C4-2B (cell line): ENCODE results near the gene RUSF1.
"Not testable (repeated sequence)": the region's sequence is repeated elsewhere in the genome, so short reads cannot be mapped to it uniquely, and the experiment has no call there.

Experiments used
- H3K27ac ChIP-seq: fragments of 450-650 bp; 2 replicates; pipeline ENCODE4 v1.5.1; 2017
- CTCF ChIP-seq: fragments of 450-650 bp; conservative IDR thresholded peaks from 2 replicates; pipeline ENCODE4 v1.5.1; 2017; ENCODE audit warnings: mild to moderate bottlenecking
- ZFX ChIP-seq: fragments of 450-650 bp; IDR thresholded peaks from 2 replicates; pipeline ENCODE4 v1.6.1; 2017

The RUSF1 gene

DNA sequence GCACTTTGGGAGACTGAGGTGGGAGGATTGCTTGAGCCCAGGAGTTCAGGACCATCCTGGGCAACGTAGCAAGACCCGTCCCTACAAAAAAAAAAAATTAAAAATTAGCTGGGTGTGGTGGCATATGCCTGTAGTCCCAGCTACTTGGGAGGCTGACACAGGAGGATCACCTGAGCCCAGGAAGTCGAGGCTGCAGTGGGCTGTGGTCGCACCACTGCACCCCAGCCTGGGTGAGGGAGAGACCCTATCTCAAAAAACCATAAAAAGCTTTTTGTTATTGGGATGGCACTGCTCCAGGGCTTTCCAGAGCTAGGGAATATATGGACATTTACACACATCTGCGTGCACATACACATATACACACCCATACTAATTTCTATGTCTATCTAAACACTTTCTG lies 57.0 kb downstream of the RUSF1 start:
- H3K27ac ChIP-seq: peak overlapping the region; percentile 54
- no peak for TF ChIP-seq CTCF
- no peak for TF ChIP-seq ZFX

DNA sequence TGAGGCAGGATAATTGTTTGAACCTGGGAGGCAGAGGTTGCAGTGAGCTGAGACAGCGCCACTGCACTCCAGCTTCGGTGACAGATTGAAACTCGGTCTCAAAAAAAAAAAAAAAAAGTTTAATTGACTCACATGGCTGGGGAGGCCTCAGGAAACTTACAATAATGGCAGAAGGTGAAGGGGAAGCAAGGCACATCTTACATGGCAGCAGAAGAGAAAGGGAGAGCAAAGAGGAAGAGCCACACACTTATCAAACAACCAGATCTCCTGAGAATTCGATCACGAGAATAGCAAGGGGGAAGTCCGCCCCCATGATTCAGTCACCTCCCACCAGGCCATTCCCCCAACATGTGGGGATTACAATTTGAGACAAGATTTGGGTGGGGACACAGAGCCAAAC lies 62.3 kb downstream of the RUSF1 start:
- H3K27ac ChIP-seq: not testable (repeated sequence)

- no peak for TF ChIP-seq ZFX
- TF ChIP-seq CTCF: no peak
- H3K27ac ChIP-seq: no peak overlapping the region
Measured at GRCh38 chr16:31441956-31442355, 66.2 kb downstream of the RUSF1 start.

DNA sequence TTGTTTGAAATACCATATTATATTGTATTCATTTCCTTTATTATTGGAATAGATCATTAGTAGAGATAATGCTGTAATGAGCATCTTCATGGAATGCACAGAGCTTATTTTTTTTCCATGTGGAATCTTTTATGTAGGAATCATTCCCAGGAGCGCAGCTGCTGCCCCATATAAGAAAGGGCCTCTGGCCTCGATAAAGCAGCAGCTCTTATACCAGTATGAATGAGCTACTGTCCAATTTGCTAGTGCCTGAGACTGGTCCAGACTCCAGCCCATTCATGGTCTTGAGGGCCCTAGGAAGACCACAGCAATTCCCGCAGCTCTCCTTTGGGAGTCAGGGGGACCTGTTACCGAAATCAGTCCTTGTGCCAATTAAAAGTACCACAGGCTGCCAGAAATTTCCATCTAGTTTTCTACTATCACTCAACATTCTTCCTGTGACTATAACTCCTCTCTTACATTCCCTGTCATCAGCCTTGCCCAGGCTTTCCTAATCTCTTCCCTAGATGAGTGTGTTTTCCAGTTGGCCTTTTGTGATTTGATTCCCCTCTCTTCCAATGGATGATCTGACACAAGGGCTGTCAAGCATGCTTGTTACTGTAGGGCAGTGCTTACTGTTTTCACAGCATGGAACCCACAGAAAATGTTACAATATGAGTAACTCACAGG lies 67.5 kb downstream of the RUSF1 start:
- no peak overlapping the region for H3K27ac ChIP-seq
- TF ChIP-seq ZFX: no peak

GRCh38 chr16:31439519-31439918 lies 68.7 kb downstream of the RUSF1 start:
- H3K27ac ChIP-seq: no peak overlapping the region
- TF ChIP-seq CTCF (no peak), ZFX (no peak)
